Germinal center (tissue), 1 donor: ENCODE data around the gene OCA2.
"Not testable (repeated sequence)": the region's sequence is repeated elsewhere in the genome, so short reads cannot be mapped to it uniquely, and the experiment has no call there.

Experiments
- DNase-seq: peaks from one replicate; pipeline ENCODE4 v3.0.0; 2012; ENCODE audit warnings: mixed read lengths, low spot score

Gene OCA2

GRCh38 chr15:28022961-28023360 is 76.2 kb downstream of the OCA2 start:
- DNase-seq, result no peak

GRCh38 chr15:28022181-28022580 is 76.9 kb downstream of the OCA2 start:
- no peak for DNase-seq

- DNase-seq, result no peak
These were observed 77.7 kb downstream of the OCA2 start for GRCh38 chr15:28021281-28022039.

DNA sequence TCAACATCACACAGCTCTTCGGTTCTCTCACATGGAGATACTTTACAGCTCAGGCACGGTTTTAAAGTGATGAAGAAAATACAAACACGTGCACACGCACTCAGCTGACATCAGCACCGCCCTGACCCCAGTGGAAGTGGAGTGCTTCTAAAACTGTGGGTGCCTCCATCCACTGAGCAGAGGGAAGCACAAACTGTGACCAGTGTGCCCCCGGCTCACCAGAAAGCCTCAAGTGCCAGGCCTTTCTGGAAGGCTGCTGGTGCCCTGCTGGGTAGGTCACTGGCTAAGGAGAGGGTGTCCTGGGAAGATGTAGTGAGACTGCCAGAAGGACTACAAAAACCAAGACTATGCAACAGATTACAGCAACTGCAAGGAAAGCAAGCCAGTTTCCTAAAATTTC is 78.5 kb downstream of the OCA2 start:
- no peak for DNase-seq

GRCh38 chr15:28019594-28020309 is 79.4 kb downstream of the OCA2 start:
- DNase-seq, result no peak

DNA sequence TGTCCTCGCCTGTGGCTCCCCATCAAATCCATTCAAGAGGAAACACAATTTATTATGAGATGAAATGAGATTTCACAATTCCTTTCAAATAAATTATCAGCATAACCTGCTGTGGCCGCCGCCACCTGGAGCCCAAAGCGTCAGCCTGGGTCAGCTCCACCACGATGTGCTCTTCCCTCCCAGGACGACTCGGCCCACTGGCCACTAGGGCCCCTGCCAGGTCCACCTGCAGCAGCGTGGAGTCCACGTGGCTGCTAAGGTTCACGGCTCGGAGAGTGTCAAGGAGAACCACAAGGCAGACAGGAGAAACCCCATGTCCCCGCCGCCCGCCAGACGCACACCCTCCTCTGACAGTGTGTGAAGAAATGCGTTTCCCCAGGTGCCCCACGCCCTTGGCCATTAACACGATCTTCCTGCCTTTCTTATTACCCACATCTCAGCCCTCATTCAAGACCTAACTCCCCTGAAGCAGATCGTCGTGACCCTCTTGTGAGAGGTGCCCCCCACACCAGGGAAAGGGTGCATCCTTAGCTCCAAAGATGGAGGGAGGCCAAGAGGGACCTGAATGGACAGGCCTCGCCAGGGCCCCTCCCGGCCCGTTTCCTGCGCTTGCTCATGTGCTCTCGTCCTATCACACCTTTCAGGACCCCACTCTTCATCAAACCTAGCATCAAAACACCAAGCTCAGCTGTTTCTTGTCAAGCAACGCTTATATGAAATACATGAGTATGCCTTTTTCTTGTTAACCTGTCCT is 80.6 kb downstream of the OCA2 start:
- no peak for DNase-seq

DNA sequence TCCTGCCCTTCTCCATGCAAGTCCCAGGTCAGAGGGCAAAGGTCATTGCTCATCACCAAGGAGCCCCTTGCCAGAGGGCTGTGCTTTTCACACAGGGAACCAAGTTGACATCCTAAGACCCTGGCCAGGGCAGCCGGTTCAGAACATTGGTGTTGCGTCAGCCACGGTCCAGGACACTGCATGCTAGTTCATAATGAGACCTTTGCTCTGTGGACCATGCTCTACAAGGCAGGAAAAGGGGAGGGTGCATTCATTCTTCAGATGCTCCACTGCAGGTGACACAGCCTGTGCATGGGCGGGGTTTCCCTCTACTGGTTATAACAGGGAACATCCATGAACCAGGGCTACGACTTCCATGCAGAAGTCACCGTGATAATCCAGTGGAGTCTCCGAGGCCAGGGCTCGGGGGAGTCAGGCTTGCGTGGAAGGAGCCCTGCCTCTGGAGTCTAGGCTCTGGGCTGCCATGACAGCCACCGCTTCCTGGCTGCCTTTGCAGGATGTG is 81.6 kb downstream of the OCA2 start:
- DNase-seq, result no peak

GRCh38 chr15:28015855-28016254 is 83.3 kb downstream of the OCA2 start:
- DNase-seq, result no peak

- no peak for DNase-seq
These were observed 84.4 kb downstream of the OCA2 start for GRCh38 chr15:28014623-28015200.

DNA sequence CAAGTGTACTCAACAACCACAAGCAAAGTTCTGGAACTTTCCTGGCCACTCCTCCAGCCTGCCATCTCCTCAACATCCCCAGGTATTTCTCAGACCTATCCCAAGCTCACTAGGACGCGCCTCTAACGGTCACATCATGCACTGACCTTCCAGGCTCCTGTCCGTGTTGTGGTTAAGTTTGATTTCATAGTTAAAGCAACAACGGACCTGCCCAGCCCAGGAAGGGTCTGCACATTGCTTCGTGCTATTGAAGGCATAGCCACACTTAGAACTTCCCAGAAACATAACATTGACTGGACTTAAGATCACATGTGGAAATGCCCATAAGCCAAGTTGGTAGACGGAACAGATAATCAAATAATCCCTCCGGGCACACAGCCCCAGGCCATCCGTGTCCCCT is 85.1 kb downstream of the OCA2 start:
- DNase-seq, result no peak

DNA sequence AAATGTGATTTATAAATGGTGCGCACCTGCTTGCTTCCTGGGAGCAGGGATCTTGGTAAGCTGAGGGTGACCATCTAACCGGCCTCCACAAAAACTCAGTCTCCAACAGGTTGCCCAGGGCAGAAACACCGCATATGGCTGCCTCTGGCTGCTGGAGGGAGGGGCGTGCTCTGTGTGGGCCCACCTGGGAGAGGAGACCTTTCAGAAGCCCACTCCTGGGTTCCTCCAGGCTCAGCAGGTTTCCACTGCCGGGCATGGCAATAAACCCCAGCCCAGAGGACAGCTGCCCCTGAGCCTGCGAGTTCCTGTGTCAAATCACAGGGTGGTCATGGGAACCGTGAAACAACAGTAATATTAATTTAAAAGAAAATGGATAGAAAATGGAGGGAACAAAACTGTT is 85.6 kb downstream of the OCA2 start:
- DNase-seq, result no peak

GRCh38 chr15:28012231-28012630 is 86.9 kb downstream of the OCA2 start:
- DNase-seq, result no peak

GRCh38 chr15:28008175-28008574 is 90.9 kb downstream of the OCA2 start:
- DNase-seq, result not testable (repeated sequence)

- no peak for DNase-seq
These were observed 92.8 kb downstream of the OCA2 start for GRCh38 chr15:28006116-28006905.

DNA sequence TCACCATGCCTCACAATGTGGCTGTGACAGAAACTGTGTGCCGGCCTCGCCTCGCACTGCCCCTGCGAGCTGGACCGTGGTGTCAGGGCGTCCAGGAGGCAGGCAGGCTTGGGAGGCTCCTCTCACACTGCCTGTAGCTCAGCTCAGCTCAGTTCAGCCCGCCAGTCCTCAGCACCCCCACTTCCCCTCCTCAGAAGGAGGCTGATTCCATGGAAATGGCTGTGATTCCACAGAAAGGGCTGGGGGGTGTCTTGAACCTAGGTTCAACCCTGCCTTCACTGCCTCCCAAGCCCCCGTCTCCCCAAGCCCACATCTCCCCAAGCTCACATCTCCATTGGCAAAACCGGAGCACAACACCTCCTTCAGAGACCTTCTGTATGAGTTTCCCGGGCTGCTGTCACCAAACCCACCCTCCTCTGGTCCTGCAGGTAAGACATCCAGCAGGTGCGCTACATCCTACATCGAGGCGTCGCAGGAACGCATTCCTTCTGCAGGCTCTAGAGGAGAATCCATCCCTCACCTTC is 94.0 kb downstream of the OCA2 start:
- DNase-seq, result no peak

DNA sequence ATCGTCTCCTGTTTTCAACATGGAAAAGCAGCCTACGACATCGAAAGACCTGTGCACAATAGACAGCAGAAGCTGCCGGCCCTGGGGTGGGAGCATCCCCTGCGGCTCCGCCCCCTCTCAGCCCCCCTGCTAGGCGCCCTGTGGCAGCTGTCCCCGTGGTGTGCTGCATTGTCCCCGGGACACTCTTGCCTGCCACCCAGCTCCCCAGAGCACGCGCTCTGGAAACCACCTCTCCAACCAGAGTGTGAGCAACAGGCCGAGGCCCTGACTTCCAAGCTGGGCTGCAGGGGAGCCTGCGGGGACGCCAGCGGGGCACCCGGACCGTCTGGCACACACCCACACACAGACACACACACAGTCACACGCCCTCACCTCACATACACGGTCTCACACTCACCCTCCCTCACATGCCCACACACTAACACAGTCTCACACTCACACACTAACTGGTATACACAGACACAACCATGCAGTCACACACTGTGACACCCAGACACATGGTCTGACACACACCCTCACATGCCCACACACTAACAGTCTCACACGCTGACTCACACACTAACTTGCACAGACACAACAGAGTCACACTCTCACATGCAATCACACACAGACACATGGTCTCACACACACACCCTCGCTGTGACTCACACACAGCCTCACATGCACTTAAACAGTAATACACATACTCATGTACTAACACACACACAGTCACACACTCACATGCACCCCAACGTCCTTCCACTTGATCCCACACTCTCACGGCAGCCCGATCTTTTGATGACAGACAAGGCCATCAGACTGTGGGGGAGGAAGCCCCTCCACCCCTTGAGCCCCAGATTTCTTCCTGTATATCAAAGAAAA is 94.7 kb downstream of the OCA2 start:
- DNase-seq, result no peak

GRCh38 chr15:28003302-28004037 is 95.6 kb downstream of the OCA2 start:
- DNase-seq, result no peak

GRCh38 chr15:28002867-28003266 is 96.2 kb downstream of the OCA2 start:
- no peak for DNase-seq

DNA sequence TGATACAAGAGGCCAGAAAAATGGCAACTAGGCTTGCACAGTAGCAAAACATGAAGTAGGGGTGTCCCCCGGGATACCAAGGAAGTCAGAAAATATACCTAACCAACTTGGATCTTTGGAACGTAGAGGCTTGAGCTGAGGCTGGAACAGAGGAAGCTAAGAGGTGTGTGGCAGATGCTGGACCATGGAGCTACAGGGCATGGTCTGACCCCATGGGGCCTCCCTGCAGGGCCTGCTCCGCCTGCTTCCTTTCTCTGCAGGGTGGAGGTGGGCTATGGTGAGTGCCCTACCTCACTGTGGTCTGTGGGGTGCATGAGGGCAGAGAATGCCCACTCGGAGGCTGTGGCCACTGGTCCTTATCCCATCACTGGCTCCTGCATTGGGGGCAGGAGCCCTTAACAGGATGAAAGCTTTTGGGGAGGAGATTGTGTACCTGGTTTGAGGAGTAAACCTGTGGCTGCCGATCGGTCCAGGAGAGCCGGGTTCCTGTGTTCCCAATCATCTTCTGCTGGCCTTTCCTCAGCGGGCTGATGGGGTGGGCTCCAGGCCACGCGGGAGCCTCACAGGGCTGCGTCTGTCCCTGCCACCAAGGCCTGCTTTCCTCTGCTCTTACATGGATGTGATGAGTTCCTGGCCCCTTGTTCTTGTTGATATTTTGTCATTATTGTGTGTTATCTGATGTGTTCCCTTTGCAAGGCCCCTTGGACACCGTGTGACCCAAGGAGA is 96.8 kb downstream of the OCA2 start:
- no peak for DNase-seq
